Measurements from ENCODE around the gene NPHP4.

GRCh38 chr1:5954964-5955363 lies 37.3 kb downstream of the NPHP4 start:
- TF ChIP-seq CTCF (optimal IDR thresholded peaks at IDR 0.05 in 1 of 3, IDR thresholded peaks at IDR 0.05 in 1 of 3, conservative IDR thresholded peaks at IDR 0.05 in 1 of 3; ENCODE audit: extremely low read depth in 1 of 3, insufficient read depth in 2 of 3, low read length in 3 of 3) = no peak
- no peak for TF ChIP-seq EZH2 (IDR thresholded peaks at IDR 0.05; ENCODE audit: low read length)
